ENCODE results near the gene CMTM8.

DNA sequence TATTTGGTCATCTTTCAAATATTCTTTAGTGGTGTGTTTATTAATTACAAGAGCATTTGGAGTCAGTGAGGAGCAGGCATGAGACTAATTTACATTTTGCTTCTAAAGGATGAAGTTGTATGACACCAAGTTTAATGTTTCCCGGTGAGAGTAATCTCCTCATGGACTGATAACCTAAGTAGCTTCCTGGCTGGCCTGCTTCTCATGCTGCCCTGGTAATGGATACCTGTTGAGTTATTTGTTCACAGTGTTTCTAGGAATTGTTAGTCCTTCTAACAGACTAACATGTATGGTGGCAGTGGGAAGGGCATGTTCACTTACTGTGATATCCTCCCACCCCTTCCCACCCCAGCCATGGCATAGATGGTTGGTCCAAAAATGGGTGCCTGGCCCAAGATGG, 83.8 kb downstream of the CMTM8 start:
- TF ChIP-seq, protein P1, sequence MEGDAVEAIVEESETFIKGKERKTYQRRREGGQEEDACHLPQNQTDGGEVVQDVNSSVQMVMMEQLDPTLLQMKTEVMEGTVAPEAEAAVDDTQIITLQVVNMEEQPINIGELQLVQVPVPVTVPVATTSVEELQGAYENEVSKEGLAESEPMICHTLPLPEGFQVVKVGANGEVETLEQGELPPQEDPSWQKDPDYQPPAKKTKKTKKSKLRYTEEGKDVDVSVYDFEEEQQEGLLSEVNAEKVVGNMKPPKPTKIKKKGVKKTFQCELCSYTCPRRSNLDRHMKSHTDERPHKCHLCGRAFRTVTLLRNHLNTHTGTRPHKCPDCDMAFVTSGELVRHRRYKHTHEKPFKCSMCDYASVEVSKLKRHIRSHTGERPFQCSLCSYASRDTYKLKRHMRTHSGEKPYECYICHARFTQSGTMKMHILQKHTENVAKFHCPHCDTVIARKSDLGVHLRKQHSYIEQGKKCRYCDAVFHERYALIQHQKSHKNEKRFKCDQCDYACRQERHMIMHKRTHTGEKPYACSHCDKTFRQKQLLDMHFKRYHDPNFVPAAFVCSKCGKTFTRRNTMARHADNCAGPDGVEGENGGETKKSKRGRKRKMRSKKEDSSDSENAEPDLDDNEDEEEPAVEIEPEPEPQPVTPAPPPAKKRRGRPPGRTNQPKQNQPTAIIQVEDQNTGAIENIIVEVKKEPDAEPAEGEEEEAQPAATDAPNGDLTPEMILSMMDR (IDR thresholded peaks at IDR 0.05): no peak
- TF ChIP-seq ESRRA (IDR thresholded peaks at IDR 0.05; ENCODE audit: borderline replicate concordance, low read length) (no peak), JUN (IDR thresholded peaks at IDR 0.05) (no peak)

All from A549 (cell line).